ENCODE measurements around the gene TULP4.

DNA sequence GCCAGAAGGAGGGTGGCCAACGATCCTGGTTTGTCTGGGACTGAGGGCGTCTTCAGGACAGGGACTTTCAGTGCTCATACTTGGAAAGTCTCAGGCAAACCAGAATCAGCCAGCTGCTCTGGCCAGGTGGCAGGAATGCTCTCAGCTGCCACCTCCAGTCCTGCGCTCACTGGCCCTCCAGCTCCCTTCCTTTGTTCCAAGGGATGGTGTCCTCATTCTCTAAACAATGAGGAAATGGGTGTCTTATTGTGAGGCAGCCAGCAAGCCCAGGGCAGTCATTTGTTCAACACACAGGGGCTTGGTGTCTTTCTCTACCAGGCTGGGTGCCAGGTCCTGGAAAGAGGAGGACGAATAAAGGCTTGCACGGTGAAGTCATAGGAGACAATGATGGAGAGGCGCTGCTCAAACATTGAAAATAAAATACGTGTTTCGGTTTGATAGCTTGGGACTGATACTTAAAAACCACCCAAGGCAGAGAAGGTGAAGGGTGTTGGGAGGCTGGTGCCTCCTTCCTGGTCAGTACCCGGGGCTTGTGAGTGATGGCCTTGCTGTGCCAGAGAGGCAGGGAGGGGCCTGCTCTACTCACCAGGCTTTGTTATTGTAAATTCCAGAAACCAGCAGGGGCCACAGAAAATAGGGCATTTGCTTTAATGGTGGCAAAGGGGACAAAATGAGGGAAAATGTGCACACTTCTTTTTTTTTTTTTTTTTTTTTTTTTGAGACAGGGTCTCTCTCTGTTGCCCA lies 236.3 kb downstream of the TULP4 start:
- TF ChIP-seq, protein P1, sequence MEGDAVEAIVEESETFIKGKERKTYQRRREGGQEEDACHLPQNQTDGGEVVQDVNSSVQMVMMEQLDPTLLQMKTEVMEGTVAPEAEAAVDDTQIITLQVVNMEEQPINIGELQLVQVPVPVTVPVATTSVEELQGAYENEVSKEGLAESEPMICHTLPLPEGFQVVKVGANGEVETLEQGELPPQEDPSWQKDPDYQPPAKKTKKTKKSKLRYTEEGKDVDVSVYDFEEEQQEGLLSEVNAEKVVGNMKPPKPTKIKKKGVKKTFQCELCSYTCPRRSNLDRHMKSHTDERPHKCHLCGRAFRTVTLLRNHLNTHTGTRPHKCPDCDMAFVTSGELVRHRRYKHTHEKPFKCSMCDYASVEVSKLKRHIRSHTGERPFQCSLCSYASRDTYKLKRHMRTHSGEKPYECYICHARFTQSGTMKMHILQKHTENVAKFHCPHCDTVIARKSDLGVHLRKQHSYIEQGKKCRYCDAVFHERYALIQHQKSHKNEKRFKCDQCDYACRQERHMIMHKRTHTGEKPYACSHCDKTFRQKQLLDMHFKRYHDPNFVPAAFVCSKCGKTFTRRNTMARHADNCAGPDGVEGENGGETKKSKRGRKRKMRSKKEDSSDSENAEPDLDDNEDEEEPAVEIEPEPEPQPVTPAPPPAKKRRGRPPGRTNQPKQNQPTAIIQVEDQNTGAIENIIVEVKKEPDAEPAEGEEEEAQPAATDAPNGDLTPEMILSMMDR (IDR thresholded peaks at IDR 0.05 in 8 of 11, conservative IDR thresholded peaks at IDR 0.05 in 3 of 11) = no peak
- TF ChIP-seq POLR2A (IDR thresholded peaks at IDR 0.05) = no peak
